Activated naive CD8-positive, alpha-beta T cell treated with anti-CD3 and anti-CD28 coated beads, Interleukin-2, amount 10 ng/mL, durations not matched to agents 7 days and 5 days (primary cell): Measurements from ENCODE around the gene NR6A1. TPM values are rescaled to one million over a fixed set of nuclear protein-coding genes. Genes with fewer than 3 reads are reported as not detected.

ENCODE experiments used
- ATAC-seq: fragments of 150-1000 bp; cut with Tn5 transposase; one replicate; pipeline ENCODE4 v1.10.0; 2021; ENCODE audit warnings: low read depth, moderate library complexity
- POLR2A ChIA-PET: fragments of 350-600 bp; sonication (Branson Sonifier 250); formaldehyde crosslinking; loops from one replicate; lab custom pipeline; 2021; ENCODE audit warnings: antibody characterized with exemption; lab: Charles Lee
- DNase-seq: peaks from one replicate; pipeline ENCODE4 v3.0.0; 2021
- H3K27ac Mint-ChIP-seq: one replicate; pipeline ENCODE4 v1.8.0; 2022; ENCODE audit warnings: mild to moderate bottlenecking, mixed read lengths
- H3K27me3 Mint-ChIP-seq: one replicate; pipeline ENCODE4 v1.8.0; 2022; ENCODE audit warnings: mild to moderate bottlenecking, moderate library complexity, mixed read lengths
- H3K36me3 Mint-ChIP-seq: one replicate; pipeline ENCODE4 v1.8.0; 2021; ENCODE audit warnings: mild to moderate bottlenecking, mixed read lengths
- H3K4me1 Mint-ChIP-seq: one replicate; pipeline ENCODE4 v1.8.0; 2021; ENCODE audit warnings: mixed read lengths
- H3K4me3 Mint-ChIP-seq: one replicate; pipeline ENCODE4 v1.8.0; 2022; ENCODE audit warnings: mild to moderate bottlenecking, moderate library complexity, mixed read lengths
- H3K9me3 Mint-ChIP-seq: one replicate; pipeline ENCODE4 v1.8.0; 2021; ENCODE audit warnings: mixed read lengths
- total RNA-seq, 2 experiments: library from RNA; stranded (reverse); gene quantifications; one replicate each; pipeline ENCODE4 v1.2.3, GENCODE V29; 2021

Gene NR6A1
- total RNA-seq, 2 experiments from 2014 or later: 0.06 to 0.11 TPM

GRCh38 chr9:124537926-124538325 is 233.2 kb downstream of the NR6A1 start:
- DNase-seq (no peak), ATAC-seq (no peak)
- H3K4me3 Mint-ChIP-seq: no peak overlapping the region
- no peaks in the 10 kb centered on the region for H3K9me3 Mint-ChIP-seq
- H3K27me3 Mint-ChIP-seq: peaks cover 17% of the 10 kb centered on the region
- POLR2A ChIA-PET: no interaction called here
- no peaks in the 10 kb centered on the region for H3K36me3 Mint-ChIP-seq
- H3K4me1 Mint-ChIP-seq: no peaks in the 10 kb centered on the region
- no peak overlapping the region for H3K27ac Mint-ChIP-seq

DNA sequence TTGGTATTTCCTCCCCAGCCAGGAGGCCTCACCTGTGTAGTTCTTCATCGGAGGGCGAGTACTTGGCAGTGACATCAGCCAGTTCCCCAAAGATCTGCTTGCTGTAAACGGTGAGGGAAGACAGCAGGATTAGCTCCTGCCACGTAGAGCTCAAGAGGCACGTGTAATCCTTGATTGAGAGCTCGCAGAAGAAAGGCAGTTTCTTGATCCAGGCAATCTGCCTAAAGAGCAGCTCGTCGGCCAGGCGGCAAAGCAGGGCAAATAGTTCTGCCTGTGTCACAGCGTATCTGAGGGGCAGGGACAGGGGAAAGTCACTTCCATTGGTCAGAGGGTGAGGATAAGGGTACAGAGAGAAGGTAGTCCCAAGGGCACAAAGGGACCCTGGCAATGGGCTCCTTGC is 235.3 kb downstream of the NR6A1 start:
- Mint-ChIP-seq H3K4me1 (no peaks in the 10 kb centered on the region), H3K9me3 (no peaks in the 10 kb centered on the region), H3K27ac (no peak overlapping the region), H3K4me3 (no peak overlapping the region), H3K27me3 (peaks cover 12% of the 10 kb centered on the region), H3K36me3 (no peaks in the 10 kb centered on the region)
- no peak for DNase-seq
- ATAC-seq: no peak
- POLR2A ChIA-PET: no interaction called here

DNA sequence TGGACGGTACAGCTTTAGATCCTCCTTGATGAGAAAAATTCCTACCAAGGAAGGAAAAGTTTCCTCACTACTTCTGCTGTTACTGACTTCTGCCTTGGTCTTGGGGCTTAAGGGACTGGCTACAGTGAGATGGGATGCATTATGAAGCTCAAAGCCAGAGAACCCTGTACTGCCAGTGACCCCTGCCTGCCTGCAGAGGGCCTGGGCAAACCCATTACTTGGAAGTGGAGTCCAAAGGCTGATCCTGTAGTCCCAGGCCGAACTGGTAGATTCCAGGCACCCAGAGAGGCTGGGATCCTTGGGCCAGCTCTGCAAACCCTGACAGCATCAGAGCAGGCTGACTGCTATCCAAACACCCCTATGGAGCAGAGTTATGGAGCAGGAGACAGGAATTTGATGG is 238.2 kb downstream of the NR6A1 start:
- DNase-seq (no peak), ATAC-seq (no peak)
- H3K27ac Mint-ChIP-seq: no peak overlapping the region
- no peaks in the 10 kb centered on the region for H3K36me3 Mint-ChIP-seq
- H3K9me3 Mint-ChIP-seq: no peaks in the 10 kb centered on the region
- POLR2A ChIA-PET: no interaction called here
- no peak overlapping the region for H3K4me3 Mint-ChIP-seq
- H3K27me3 Mint-ChIP-seq: peaks cover 10% of the 10 kb centered on the region
- H3K4me1 Mint-ChIP-seq: no peaks in the 10 kb centered on the region

DNA sequence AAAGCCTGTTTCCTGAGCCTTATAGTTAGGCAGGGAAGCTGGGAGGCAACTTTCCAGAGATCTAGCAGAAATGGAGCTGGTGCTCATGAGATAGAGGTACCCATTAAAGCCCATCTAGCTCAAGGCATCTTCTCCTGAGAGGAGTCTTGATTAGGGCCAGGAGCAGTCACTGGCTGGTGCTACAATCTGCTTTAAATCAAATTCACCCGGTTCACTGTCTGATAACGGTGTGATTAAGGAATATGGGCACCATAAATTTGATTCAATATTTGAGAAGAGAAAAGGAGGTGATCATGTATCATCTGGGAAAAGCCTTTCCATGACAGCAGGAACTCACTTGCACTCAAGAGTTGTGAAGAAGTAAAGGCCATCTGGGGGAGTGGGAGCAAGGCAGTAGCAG is 240.0 kb downstream of the NR6A1 start:
- Mint-ChIP-seq H3K36me3 (no peaks in the 10 kb centered on the region), H3K4me1 (no peaks in the 10 kb centered on the region), H3K27me3 (peaks cover 10% of the 10 kb centered on the region), H3K27ac (no peak overlapping the region), H3K9me3 (no peaks in the 10 kb centered on the region), H3K4me3 (no peak overlapping the region)
- POLR2A ChIA-PET: no interaction called here
- ATAC-seq (no peak), DNase-seq (no peak)

DNA sequence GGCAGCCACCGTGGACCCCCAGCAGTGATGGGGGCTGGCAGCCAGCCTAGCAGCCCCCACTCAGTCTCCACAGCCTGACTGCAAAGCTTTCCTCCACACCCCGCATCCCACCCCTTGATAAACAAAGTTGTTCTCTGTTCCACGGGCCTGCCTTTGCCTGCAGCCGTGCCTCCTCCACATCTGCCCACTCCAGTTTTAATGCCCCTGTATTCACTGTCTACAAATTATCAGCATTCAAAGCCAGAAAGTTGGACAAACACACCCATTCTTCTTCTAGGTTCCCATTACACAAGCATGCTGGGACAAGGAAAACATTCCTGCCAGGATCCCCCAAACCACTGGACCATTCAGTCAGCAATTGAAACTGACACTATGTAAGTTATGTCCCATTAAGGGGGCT is 240.9 kb downstream of the NR6A1 start:
- Mint-ChIP-seq H3K4me1 (no peaks in the 10 kb centered on the region), H3K27ac (no peak overlapping the region), H3K27me3 (peaks cover 8% of the 10 kb centered on the region), H3K9me3 (no peaks in the 10 kb centered on the region), H3K36me3 (no peaks in the 10 kb centered on the region), H3K4me3 (no peak overlapping the region)
- POLR2A ChIA-PET: no interaction called here
- ATAC-seq (no peak), DNase-seq (no peak)

DNA sequence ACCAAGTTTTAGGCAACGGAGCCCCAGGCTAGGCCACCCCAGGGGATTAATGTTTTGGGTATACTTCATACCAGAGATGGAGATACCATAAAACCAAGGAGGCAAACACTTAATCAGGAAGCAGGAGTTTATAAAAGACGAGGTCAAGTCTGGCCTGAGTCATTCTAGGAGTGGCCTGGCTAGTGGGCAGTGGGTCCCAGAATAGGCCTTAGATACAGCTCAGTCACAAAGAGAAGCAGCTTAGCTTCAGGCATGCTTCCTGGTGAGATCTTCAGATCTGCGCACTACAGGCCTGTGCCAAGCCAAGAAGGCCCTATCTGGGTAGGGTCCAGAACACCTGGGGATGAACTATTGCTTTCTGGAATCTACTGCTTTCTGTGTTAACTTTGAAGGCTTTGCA is 243.3 kb downstream of the NR6A1 start:
- peaks cover 15% of the 10 kb centered on the region for H3K27me3 Mint-ChIP-seq
- no peak overlapping the region for H3K27ac Mint-ChIP-seq
- no peaks in the 10 kb centered on the region for H3K9me3 Mint-ChIP-seq
- H3K4me3 Mint-ChIP-seq: no peak overlapping the region
- POLR2A ChIA-PET: no interaction called here
- no peaks in the 10 kb centered on the region for H3K4me1 Mint-ChIP-seq
- ATAC-seq (no peak), DNase-seq (no peak)
- no peaks in the 10 kb centered on the region for H3K36me3 Mint-ChIP-seq

GRCh38 chr9:124526174-124526573 is 244.9 kb downstream of the NR6A1 start:
- Mint-ChIP-seq H3K27ac (no peak overlapping the region), H3K27me3 (peaks cover 13% of the 10 kb centered on the region), H3K9me3 (no peaks in the 10 kb centered on the region), H3K4me3 (no peak overlapping the region), H3K36me3 (no peaks in the 10 kb centered on the region), H3K4me1 (no peaks in the 10 kb centered on the region)
- POLR2A ChIA-PET: no interaction called here
- no peak for ATAC-seq
- DNase-seq: no peak

DNA sequence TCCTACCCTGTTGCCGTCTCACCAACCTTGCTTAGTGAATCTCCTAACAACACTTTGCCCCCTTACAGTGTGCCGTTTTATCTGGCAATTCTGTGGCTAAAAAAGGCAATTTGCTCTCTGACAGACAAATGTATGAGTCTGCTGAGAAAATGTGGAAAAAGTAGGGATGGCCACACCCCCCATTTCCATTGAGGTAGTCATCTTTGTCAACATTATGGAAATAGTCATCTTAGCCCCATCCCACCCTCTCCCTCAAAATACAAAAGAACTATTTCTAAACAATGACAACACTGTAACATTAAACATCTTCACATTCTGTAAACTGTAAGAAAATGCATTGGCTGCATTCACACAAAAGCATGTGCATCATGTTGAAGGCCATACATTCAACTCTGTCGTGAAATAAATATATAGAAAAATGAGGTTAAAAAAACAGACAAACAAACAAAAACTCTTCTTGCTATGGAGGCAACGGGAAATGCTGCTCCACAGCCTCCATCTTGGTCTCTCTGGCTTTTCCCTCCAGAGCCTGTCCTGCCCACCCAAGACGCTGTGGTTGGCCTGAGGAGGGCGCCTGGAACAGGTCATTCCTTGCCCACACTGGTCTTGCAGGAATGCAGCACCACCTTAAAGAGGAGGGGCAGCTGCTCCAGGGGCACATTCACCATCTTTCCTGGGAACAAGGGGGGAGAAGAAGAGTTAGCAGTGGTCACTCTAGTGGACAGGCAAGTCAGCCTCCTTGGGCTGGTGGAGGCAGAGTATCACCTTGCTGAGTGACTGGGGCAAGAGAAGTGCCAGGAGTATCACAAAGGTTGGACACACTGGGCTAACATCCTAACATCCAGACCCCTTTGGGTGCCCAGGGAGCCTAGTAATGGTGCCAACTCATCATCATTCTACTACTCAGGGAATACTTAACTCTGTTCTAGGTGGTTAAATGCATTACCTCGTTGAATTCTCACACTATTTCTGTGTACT is 248.7 kb downstream of the NR6A1 start:
- Mint-ChIP-seq H3K27me3 (peaks cover 9% of the 10 kb centered on the region), H3K4me3 (no peak overlapping the region), H3K4me1 (no peaks in the 10 kb centered on the region), H3K27ac (no peak overlapping the region), H3K36me3 (no peaks in the 10 kb centered on the region), H3K9me3 (no peaks in the 10 kb centered on the region)
- ATAC-seq: no peak
- DNase-seq: no peak
- POLR2A ChIA-PET: no interaction called here

- no peaks in the 10 kb centered on the region for H3K9me3 Mint-ChIP-seq
- H3K36me3 Mint-ChIP-seq: no peaks in the 10 kb centered on the region
- ATAC-seq (no peak), DNase-seq (no peak)
- POLR2A ChIA-PET: no interaction called here
- H3K4me3 Mint-ChIP-seq: no peak overlapping the region
- H3K4me1 Mint-ChIP-seq: no peaks in the 10 kb centered on the region
- H3K27ac Mint-ChIP-seq: no peak overlapping the region
- H3K27me3 Mint-ChIP-seq: peaks cover 9% of the 10 kb centered on the region
Measured at GRCh38 chr9:124521142-124521541, 250.0 kb downstream of the NR6A1 start.

GRCh38 chr9:124520206-124520596 is 250.9 kb downstream of the NR6A1 start:
- DNase-seq (no peak), ATAC-seq (no peak)
- Mint-ChIP-seq H3K4me3 (no peak overlapping the region), H3K4me1 (no peaks in the 10 kb centered on the region), H3K36me3 (no peaks in the 10 kb centered on the region), H3K27ac (no peak overlapping the region), H3K9me3 (no peaks in the 10 kb centered on the region), H3K27me3 (peaks cover 12% of the 10 kb centered on the region)
- POLR2A ChIA-PET: no interaction called here

DNA sequence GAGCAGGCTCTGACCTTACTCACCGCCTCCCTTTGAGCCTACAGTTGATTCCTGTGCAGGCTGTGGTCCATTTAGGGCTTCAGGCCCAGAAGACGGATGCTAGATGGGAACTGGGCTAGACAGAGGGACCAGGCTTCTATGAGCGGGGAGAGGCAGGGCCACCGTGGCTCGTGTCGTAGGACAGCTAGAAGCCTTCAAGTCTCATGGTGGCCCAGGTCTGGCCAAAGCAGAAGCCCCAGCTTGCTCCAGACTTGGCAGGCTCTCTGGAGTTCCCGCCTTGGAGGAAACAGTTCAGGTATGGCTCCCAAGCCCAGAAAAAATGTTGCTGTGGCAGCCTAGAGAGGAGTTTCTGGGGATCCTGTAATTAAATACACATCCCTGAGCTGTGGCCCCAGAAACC is 253.0 kb downstream of the NR6A1 start:
- DNase-seq: no peak
- no peaks in the 10 kb centered on the region for H3K9me3 Mint-ChIP-seq
- POLR2A ChIA-PET: no interaction called here
- H3K4me1 Mint-ChIP-seq: no peaks in the 10 kb centered on the region
- no peak overlapping the region for H3K27ac Mint-ChIP-seq
- no peak overlapping the region for H3K4me3 Mint-ChIP-seq
- no peak for ATAC-seq
- H3K27me3 Mint-ChIP-seq: peaks cover 7% of the 10 kb centered on the region
- H3K36me3 Mint-ChIP-seq: no peaks in the 10 kb centered on the region

DNA sequence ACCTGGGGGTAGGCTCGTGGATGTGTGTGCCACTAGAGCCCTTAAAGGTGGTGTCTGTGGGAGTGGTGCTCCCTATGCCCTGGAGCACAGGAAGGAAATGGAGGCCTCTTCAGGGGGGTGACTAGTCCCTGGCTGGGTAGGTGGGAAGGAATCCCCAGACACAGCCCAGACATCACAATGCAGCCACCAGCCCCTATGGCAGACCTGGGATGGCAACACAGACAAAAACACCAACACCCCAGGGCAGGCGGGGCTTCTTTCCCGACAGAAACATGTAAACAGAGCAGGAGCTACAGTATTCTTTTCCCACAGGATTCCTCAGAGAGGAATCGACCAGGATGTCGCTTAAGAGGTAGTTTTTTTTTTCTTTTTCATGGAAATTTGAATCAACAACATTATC is 253.5 kb downstream of the NR6A1 start:
- Mint-ChIP-seq H3K9me3 (no peaks in the 10 kb centered on the region), H3K27me3 (peaks cover 8% of the 10 kb centered on the region), H3K36me3 (no peaks in the 10 kb centered on the region), H3K4me1 (no peaks in the 10 kb centered on the region), H3K4me3 (no peak overlapping the region), H3K27ac (no peak overlapping the region)
- no peak for DNase-seq
- POLR2A ChIA-PET: no interaction called here
- ATAC-seq: no peak

DNA sequence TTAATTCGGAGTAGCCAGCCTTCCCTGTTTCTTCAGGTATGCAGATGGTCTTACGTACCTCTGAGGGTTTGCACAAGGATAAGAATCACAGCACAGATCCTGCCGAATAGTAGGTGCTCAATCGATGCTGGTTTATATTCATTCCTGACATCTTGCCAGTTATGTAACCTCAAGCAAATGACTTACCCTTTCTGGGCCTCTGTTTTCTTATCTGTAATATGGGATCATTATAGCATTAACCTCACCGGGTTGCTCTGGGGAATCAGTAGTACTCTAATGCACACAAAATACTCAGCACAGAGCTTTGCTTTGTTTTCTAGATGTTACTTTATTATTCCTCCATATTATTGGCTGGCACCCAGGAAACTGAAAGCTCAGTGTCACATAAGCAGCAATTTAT is 256.2 kb downstream of the NR6A1 start:
- no peak overlapping the region for H3K4me3 Mint-ChIP-seq
- H3K4me1 Mint-ChIP-seq: peaks cover 2% of the 10 kb centered on the region
- no peaks in the 10 kb centered on the region for H3K9me3 Mint-ChIP-seq
- DNase-seq (no peak), ATAC-seq (no peak)
- peaks cover 6% of the 10 kb centered on the region for H3K27me3 Mint-ChIP-seq
- no peaks in the 10 kb centered on the region for H3K36me3 Mint-ChIP-seq
- H3K27ac Mint-ChIP-seq: no peak overlapping the region
- POLR2A ChIA-PET: no interaction called here

DNA sequence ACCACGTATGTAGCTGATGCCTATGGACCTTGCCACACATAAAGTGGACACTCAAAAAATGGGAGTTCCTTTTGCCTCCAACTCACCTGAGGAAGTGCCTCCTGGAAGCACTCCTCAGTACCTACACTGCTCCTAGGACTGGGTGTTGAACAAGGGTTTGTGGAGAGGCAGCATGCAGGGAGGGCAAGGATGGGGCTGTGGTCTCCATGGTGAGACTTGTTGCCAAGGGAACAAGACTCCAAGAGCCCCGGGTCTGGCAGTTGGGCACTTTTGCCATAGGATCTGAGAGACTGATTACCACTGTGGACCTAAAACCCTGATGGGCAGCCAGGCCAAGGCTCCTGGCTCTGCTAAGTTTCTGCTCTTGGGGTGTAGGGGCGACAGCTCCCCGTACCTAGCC is 257.0 kb downstream of the NR6A1 start:
- Mint-ChIP-seq H3K4me3 (no peak overlapping the region), H3K36me3 (no peaks in the 10 kb centered on the region), H3K27me3 (peaks cover 6% of the 10 kb centered on the region), H3K4me1 (peaks cover 2% of the 10 kb centered on the region), H3K9me3 (no peaks in the 10 kb centered on the region), H3K27ac (no peak overlapping the region)
- POLR2A ChIA-PET: no interaction called here
- no peak for ATAC-seq
- DNase-seq: no peak
